PC-9 (cell line): Measurements from ENCODE around the gene NLRP1.

Experiments
- CTCF ChIP-seq: fragments of 200-600 bp; sonication (generic); conservative IDR thresholded peaks from 2 replicates; pipeline ENCODE4 v1.6.1; 2017; ENCODE audit warnings: mixed run types, antibody characterized with exemption, mild to moderate bottlenecking, moderate library complexity
- EZH2 ChIP-seq: fragments of 200-600 bp; sonication (generic); IDR thresholded peaks from 2 replicates; pipeline ENCODE4 v1.8.0; 2017; ENCODE audit warnings: antibody characterized with exemption, low read depth

GRCh38 chr17:5608399-5609112 is 24.2 kb upstream of the NLRP1 start:
- TF ChIP-seq CTCF (no peak), EZH2 (no peak)
